IPS-18a (cell line): ENCODE measurements around the gene GALNT16.
"Not testable (repeated sequence)": the region's sequence is repeated elsewhere in the genome, so short reads cannot be mapped to it uniquely, and the experiment has no call there.

Experiments
- H3K27ac ChIP-seq: one replicate; pipeline ENCODE4 v1.5.1; 2013; ENCODE audit warnings: low read length
- H3K27me3 ChIP-seq: one replicate; pipeline ENCODE4 v1.6.1; 2013; ENCODE audit warnings: mild to moderate bottlenecking, low read length; ENCODE audit not compliant: control insufficient read depth, insufficient read depth
- H3K36me3 ChIP-seq: one replicate; pipeline ENCODE4 v1.6.1; 2013; ENCODE audit warnings: low read depth, low read length; ENCODE audit not compliant: control insufficient read depth
- H3K4me1 ChIP-seq: one replicate; pipeline ENCODE4 v1.6.1; 2013; ENCODE audit warnings: low read depth, low read length; ENCODE audit not compliant: control insufficient read depth
- H3K4me3 ChIP-seq: one replicate; pipeline ENCODE4 v1.5.1; 2013; ENCODE audit warnings: low read length
- H3K9ac ChIP-seq: one replicate; pipeline ENCODE4 v1.6.1; 2013; ENCODE audit warnings: mild to moderate bottlenecking, low read length, moderate library complexity
- H3K9me3 ChIP-seq: one replicate; pipeline ENCODE4 v1.6.1; 2013; ENCODE audit warnings: low read depth, low read length; ENCODE audit not compliant: control insufficient read depth

Gene GALNT16

GRCh38 chr14:69270795-69271708, 11.1 kb downstream of the GALNT16 start:
- H3K27me3 ChIP-seq, result no peaks in the 10 kb centered on the region
- no peak overlapping the region for H3K27ac ChIP-seq
- no peaks in the 10 kb centered on the region for H3K4me1 ChIP-seq
- H3K36me3 ChIP-seq, result no peaks in the 10 kb centered on the region
- H3K9me3 ChIP-seq, result no peaks in the 10 kb centered on the region
- no peak overlapping the region for H3K4me3 ChIP-seq
- H3K9ac ChIP-seq, result no peak overlapping the region

- no peaks in the 10 kb centered on the region for H3K36me3 ChIP-seq
- H3K27ac ChIP-seq, result no peak overlapping the region
- no peaks in the 10 kb centered on the region for H3K27me3 ChIP-seq
- H3K4me1 ChIP-seq, result no peaks in the 10 kb centered on the region
- no peak overlapping the region for H3K9ac ChIP-seq
- H3K9me3 ChIP-seq, result no peaks in the 10 kb centered on the region
- no peak overlapping the region for H3K4me3 ChIP-seq
These were observed 14.4 kb downstream of the GALNT16 start for GRCh38 chr14:69274321-69274720.

GRCh38 chr14:69275331-69275730, 15.4 kb downstream of the GALNT16 start:
- H3K4me1 ChIP-seq, result no peaks in the 10 kb centered on the region
- no peak overlapping the region for H3K4me3 ChIP-seq
- no peak overlapping the region for H3K9ac ChIP-seq
- H3K9me3 ChIP-seq, result no peaks in the 10 kb centered on the region
- H3K27ac ChIP-seq, result no peak overlapping the region
- H3K27me3 ChIP-seq, result no peaks in the 10 kb centered on the region
- no peaks in the 10 kb centered on the region for H3K36me3 ChIP-seq

GRCh38 chr14:69277356-69277755, 17.4 kb downstream of the GALNT16 start:
- not testable (repeated sequence) for H3K27me3 ChIP-seq, H3K27ac ChIP-seq, H3K36me3 ChIP-seq, H3K4me3 ChIP-seq, H3K9ac ChIP-seq, H3K9me3 ChIP-seq, H3K4me1 ChIP-seq

- no peaks in the 10 kb centered on the region for H3K9me3 ChIP-seq
- H3K27ac ChIP-seq, result no peak overlapping the region
- no peak overlapping the region for H3K4me3 ChIP-seq
- H3K36me3 ChIP-seq, result no peaks in the 10 kb centered on the region
- no peak overlapping the region for H3K9ac ChIP-seq
- no peaks in the 10 kb centered on the region for H3K4me1 ChIP-seq
- H3K27me3 ChIP-seq, result no peaks in the 10 kb centered on the region
These were observed 20.9 kb downstream of the GALNT16 start for GRCh38 chr14:69280746-69281291.

- Histone ChIP-seq H3K27me3 (no peaks in the 10 kb centered on the region), H3K27ac (no peak overlapping the region), H3K9ac (no peak overlapping the region), H3K9me3 (no peaks in the 10 kb centered on the region), H3K4me3 (no peak overlapping the region), H3K36me3 (no peaks in the 10 kb centered on the region), H3K4me1 (no peaks in the 10 kb centered on the region)
These were observed 21.7 kb downstream of the GALNT16 start for GRCh38 chr14:69281450-69282169.

GRCh38 chr14:69282448-69282847, 22.5 kb downstream of the GALNT16 start:
- Histone ChIP-seq H3K4me3 (no peak overlapping the region), H3K9ac (no peak overlapping the region), H3K36me3 (no peaks in the 10 kb centered on the region), H3K9me3 (no peaks in the 10 kb centered on the region), H3K27me3 (no peaks in the 10 kb centered on the region), H3K27ac (no peak overlapping the region), H3K4me1 (no peaks in the 10 kb centered on the region)

GRCh38 chr14:69284170-69284569, 24.2 kb downstream of the GALNT16 start:
- Histone ChIP-seq H3K27me3 (no peaks in the 10 kb centered on the region), H3K27ac (no peak overlapping the region), H3K9me3 (no peaks in the 10 kb centered on the region), H3K9ac (no peak overlapping the region), H3K4me3 (no peak overlapping the region), H3K36me3 (no peaks in the 10 kb centered on the region), H3K4me1 (peaks cover 3% of the 10 kb centered on the region)

GRCh38 chr14:69285661-69286255, 25.8 kb downstream of the GALNT16 start:
- no peak overlapping the region for H3K4me3 ChIP-seq
- no peak overlapping the region for H3K27ac ChIP-seq
- no peaks in the 10 kb centered on the region for H3K9me3 ChIP-seq
- peaks cover 3% of the 10 kb centered on the region for H3K4me1 ChIP-seq
- H3K9ac ChIP-seq, result no peak overlapping the region
- H3K27me3 ChIP-seq, result no peaks in the 10 kb centered on the region
- no peaks in the 10 kb centered on the region for H3K36me3 ChIP-seq

- no peaks in the 10 kb centered on the region for H3K36me3 ChIP-seq
- H3K27ac ChIP-seq, result no peak overlapping the region
- H3K27me3 ChIP-seq, result no peaks in the 10 kb centered on the region
- no peaks in the 10 kb centered on the region for H3K9me3 ChIP-seq
- no peak overlapping the region for H3K4me3 ChIP-seq
- no peak overlapping the region for H3K9ac ChIP-seq
- H3K4me1 ChIP-seq, result peaks cover 3% of the 10 kb centered on the region
These were observed 27.4 kb downstream of the GALNT16 start for GRCh38 chr14:69287098-69288010.
